LNCAP (cell line): ENCODE measurements around the gene ZFR2.

Source experiments
- TF ChIP-seq, protein P1 (sequence below): fragments of 450-650 bp; IDR thresholded peaks from 2 replicates; pipeline ENCODE4 v1.5.1; 2017; ENCODE audit warnings: mild to moderate bottlenecking

ZFR2 gene

DNA sequence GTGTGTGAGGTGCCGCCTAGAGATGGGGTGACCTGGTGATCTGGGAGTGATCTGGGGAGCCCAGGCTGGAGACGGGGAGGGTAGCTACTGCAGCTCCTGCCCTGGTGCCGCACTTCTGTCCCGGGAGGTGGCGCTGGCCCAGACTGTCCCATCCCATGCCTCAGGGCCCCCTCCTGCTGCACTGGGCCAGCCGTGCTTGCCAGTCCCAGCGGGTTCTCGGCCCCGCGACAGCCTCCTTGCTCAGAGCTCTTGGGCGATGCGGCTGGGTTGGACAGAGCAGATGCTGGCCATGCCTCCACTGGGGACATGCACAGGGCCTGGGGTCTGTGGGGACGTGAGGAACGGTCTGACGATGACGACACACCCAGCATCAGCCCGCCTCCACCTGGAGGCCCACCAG is 99.3 kb downstream of the ZFR2 start:
- TF ChIP-seq, protein P1, sequence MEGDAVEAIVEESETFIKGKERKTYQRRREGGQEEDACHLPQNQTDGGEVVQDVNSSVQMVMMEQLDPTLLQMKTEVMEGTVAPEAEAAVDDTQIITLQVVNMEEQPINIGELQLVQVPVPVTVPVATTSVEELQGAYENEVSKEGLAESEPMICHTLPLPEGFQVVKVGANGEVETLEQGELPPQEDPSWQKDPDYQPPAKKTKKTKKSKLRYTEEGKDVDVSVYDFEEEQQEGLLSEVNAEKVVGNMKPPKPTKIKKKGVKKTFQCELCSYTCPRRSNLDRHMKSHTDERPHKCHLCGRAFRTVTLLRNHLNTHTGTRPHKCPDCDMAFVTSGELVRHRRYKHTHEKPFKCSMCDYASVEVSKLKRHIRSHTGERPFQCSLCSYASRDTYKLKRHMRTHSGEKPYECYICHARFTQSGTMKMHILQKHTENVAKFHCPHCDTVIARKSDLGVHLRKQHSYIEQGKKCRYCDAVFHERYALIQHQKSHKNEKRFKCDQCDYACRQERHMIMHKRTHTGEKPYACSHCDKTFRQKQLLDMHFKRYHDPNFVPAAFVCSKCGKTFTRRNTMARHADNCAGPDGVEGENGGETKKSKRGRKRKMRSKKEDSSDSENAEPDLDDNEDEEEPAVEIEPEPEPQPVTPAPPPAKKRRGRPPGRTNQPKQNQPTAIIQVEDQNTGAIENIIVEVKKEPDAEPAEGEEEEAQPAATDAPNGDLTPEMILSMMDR, result no peak

DNA sequence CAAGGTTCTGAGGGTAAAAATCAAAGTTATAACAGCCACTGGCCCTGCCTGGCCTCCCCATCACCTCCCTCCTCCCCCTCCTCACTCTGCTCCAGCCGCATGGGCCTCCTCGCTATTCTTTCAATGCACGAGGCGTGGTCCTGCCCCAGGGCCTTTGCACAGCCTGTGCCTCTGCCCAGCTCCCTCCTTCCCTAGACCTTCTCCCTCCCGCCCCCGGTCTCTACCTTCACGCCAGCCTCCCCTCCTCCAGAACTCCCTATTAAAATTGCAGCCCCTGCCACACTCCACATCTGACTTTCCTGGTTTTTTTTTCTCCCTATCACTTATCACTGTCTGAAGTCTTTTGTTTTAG is 100.1 kb downstream of the ZFR2 start:
- TF ChIP-seq, protein P1, result no peak

DNA sequence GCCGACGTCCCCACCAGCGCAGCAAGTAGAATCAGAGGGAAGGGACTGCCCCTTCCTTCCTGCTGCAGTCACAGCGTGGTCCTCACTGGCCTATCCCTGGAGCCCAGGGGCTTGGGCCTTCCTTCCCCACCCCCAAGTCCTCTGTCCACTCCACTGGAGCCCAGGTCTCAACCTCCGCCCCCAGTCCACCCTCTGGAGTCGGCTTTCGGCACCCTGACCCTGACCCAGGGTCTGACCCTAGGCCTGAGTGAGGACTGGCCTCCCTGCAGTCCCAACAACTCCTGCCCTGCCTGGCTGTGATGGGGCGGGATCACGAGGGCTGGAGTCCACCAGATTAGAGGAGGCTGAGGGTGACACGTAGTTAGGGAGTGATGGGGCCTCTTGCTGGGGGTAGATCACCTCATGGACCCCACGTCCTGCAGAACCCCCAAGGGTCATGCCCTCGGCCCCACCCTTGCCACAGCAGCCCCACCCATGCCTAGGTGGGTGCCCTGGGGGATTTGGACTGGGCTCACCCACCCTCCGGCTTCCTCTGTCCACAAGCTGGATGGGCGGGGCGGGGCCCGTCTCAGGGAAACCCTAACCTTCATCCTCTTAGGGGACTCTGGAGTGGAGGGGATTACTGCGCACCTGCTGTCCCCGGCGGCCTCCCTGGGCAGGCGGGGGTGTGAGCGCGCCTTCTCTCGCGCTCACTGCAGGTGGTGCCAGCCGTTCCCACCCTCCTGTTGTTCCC is 100.7 kb downstream of the ZFR2 start:
- TF ChIP-seq, protein P1, result no peak

DNA sequence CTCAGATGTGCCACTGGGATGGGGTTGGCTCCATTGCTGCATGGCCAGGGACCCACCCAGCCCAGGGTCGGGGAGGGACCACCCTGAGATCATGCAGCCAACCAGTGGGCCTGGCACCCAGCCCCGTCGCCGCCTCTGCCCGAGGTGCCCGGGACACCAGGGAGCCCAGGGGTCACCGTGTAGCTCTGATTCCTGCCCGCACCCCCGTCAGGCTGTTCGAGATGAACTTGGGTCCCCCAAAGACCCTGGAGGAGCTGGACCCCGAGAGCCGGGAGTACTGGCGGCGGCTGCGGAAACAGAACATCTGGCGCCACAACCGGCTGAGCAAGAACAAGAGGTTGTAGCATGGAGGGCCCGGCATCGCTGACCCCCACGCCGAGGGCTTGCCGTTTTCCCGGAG is 101.8 kb downstream of the ZFR2 start:
- TF ChIP-seq, protein P1, result no peak

DNA sequence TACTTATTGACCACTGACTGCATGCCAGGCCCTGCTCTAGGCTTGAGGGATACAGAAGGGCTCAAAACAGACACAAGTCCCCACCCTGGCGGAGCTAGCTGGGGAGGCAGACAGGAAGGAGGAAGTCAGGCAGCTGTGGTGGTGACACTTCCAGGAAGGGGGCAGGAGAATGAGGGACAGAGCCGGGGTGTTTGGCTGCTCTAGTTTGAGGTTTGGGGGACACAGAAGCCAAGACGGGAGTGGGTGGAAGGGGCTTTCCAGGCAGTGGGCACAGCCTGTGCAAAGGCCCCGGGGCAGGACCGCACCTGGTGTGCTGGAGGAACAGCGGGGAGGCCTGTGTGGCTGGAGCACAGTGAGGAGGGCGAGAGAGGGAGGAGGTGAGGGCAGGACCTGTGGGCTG is 102.3 kb downstream of the ZFR2 start:
- TF ChIP-seq, protein P1, result no peak

DNA sequence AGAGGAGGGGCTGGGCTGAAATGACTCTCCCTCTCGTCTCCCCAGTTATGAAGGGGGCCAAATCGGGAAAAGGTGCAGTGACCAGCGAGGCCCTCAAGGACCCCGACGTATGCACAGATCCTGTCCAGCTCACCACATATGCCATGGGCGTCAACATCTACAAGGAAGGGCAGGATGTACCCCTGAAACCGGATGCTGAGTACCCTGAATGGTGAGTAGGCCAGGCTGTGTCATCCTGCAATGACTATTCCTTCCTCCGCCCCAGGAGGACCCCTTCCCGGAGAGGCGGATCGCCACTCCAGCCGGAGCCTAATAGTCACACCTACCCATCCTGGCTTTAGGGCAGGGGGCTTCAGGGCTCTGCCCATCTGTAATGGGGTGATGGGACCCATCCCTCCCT is 103.7 kb downstream of the ZFR2 start:
- TF ChIP-seq, protein P1, result no peak

DNA sequence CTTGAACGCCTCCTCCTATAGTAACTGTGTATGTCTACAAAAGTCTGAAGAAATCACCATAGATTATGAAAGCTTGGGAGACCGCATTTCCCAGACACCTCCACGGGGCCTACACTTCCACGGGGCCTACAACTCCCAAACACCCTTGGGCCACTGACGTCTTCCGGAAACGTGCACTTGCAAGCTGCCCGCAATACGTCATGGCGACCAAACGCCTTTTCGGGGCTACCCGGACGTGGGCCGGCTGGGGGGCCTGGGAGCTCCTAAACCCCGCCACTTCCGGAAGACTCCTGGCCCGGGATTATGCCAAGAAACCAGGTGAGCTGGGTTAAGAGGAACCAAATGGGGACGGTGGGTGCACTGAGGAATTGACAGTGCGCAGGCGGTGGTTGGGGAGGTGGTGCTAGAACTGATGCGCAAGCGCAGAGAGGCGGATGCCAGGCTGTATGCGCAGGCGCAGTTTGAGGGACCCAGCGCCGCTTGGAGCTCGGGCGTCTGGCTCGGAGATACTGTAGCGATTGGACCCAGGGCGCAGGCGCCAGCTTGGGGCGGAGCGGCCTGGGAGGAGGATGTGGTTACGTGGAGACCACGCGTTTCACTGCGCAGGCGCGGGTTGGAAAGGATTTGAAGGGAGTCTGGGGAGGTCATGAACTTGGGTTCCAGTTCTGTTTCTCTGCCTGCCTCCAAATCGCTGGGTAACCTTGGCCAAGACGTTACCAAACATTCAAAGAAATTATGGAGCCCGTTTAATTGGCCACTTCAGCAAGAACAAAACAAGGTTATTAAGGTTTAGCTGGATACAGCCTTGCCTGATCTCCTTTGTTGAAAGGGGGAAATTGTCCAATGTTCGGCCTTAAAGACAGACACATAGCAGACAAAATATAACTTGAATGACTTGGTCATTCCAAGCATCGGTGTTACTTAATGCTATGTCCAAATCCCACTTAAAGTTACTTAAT is 106.1 kb downstream of the ZFR2 start, which contains the start of gene MRPL54:
Gene MRPL54 (plus strand): TSS at position 182 of the 959 bp plus-strand sequence. CDS start 19 bp downstream, at position 201.
- TF ChIP-seq, protein P1, result no peak
